DOHH2 (cell line): ENCODE data around the gene EEF1E1.

ENCODE experiments used
- H3F3A ChIP-seq: fragments of 200-600 bp; sonication (generic), shearing (Covaris generic); 2 replicates; pipeline ENCODE4 v1.6.0; 2016; ENCODE audit warnings: antibody characterized with exemption, mild to moderate bottlenecking; ENCODE audit not compliant: control insufficient read depth, insufficient read depth
- H3K27ac ChIP-seq: fragments of 200-600 bp; sonication (generic); 2 replicates; pipeline ENCODE4 v1.5.1; 2014; ENCODE audit warnings: low read depth, mild to moderate bottlenecking, low read length, moderate library complexity
- H3K27me3 ChIP-seq: fragments of 200-600 bp; sonication (generic); 2 replicates; pipeline ENCODE4 v1.6.1; 2014; ENCODE audit warnings: mild to moderate bottlenecking, low read length, mixed read lengths; ENCODE audit not compliant: control insufficient read depth
- H3K36me3 ChIP-seq: fragments of 200-600 bp; sonication (generic); 2 replicates; pipeline ENCODE4 v1.6.1; 2014; ENCODE audit warnings: mild to moderate bottlenecking, low read length, moderate library complexity, mixed read lengths; ENCODE audit not compliant: control insufficient read depth
- H3K4me1 ChIP-seq: fragments of 200-600 bp; sonication (generic); 2 replicates; pipeline ENCODE4 v1.6.1; 2014; ENCODE audit warnings: mild to moderate bottlenecking, low read length, mixed read lengths; ENCODE audit not compliant: control insufficient read depth
- H3K4me2 ChIP-seq: fragments of 200-600 bp; sonication (generic); 2 replicates; pipeline ENCODE4 v1.6.0; 2014; ENCODE audit warnings: mild to moderate bottlenecking, low read length, moderate library complexity
- H3K4me3 ChIP-seq: fragments of 200-600 bp; sonication (generic); 2 replicates; pipeline ENCODE4 v1.5.1; 2014; ENCODE audit warnings: mild to moderate bottlenecking, low read length, mixed read lengths
- H3K79me2 ChIP-seq: fragments of 200-600 bp; sonication (generic); 2 replicates; pipeline ENCODE4 v1.6.1; 2014; ENCODE audit warnings: mild to moderate bottlenecking, low read length, mixed read lengths; ENCODE audit not compliant: control insufficient read depth
- H3K9me2 ChIP-seq: fragments of 200-600 bp; sonication (generic); replicated peaks from 2 replicates; pipeline ENCODE4 v1.6.1; 2014; ENCODE audit warnings: mild to moderate bottlenecking, low read length, mixed read lengths; ENCODE audit not compliant: control insufficient read depth
- H3K9me3 ChIP-seq: fragments of 200-600 bp; sonication (generic); 2 replicates; pipeline ENCODE4 v1.6.1; 2014; ENCODE audit warnings: antibody characterized with exemption, low read length, mixed read lengths; ENCODE audit not compliant: control insufficient read depth, insufficient read depth
- H4K20me1 ChIP-seq: fragments of 200-600 bp; sonication (generic); 2 replicates; pipeline ENCODE4 v1.6.0; 2014; ENCODE audit warnings: low read depth, mild to moderate bottlenecking, antibody characterized with exemption, low read length, moderate library complexity; ENCODE audit not compliant: control insufficient read depth, insufficient read depth
- CTCF ChIP-seq: fragments of 200-600 bp; sonication (generic); IDR thresholded peaks from one replicate; pipeline ENCODE4 v1.5.1; 2014; ENCODE audit warnings: antibody characterized with exemption, mild to moderate bottlenecking, low read depth, low read length; ENCODE audit not compliant: poor library complexity, severe bottlenecking
- EZH2phosphoT487 ChIP-seq: fragments of 200-600 bp; sonication (generic); IDR thresholded peaks from 2 replicates; pipeline ENCODE4 v1.6.1; 2017; ENCODE audit warnings: borderline replicate concordance, mild to moderate bottlenecking, antibody characterized with exemption, low read length, moderate library complexity, mixed read lengths

The EEF1E1 gene

GRCh38 chr6:8082572-8082953 is 19.8 kb downstream of the EEF1E1 start:
- H4K20me1 ChIP-seq: peaks cover 7% of the 10 kb centered on the region; the same call in 1 of the 2 replicates
- peaks cover 36% of the 10 kb centered on the region for H3K79me2 ChIP-seq
- no peaks in the 10 kb centered on the region for H3K27me3 ChIP-seq
- peaks cover 9% of the 10 kb centered on the region; the same call in 1 of the 2 replicates for H3F3A ChIP-seq
- no peak overlapping the region for H3K4me3 ChIP-seq
- H3K4me2 ChIP-seq: no peak overlapping the region
- peaks cover 76% of the 10 kb centered on the region for H3K36me3 ChIP-seq
- no peaks in the 10 kb centered on the region for H3K9me2 ChIP-seq
- H3K27ac ChIP-seq: no peak overlapping the region
- no peaks in the 10 kb centered on the region for H3K4me1 ChIP-seq
- no peak for TF ChIP-seq CTCF
- TF ChIP-seq EZH2phosphoT487: no peak
- no peaks in the 10 kb centered on the region for H3K9me3 ChIP-seq

GRCh38 chr6:8080362-8081151 is 21.8 kb downstream of the EEF1E1 start:
- Histone ChIP-seq H3F3A (peaks cover 9% of the 10 kb centered on the region; the same call in 1 of the 2 replicates), H3K4me3 (no peak overlapping the region), H3K4me2 (no peak overlapping the region), H3K27me3 (no peaks in the 10 kb centered on the region), H4K20me1 (peaks cover 7% of the 10 kb centered on the region; the same call in 1 of the 2 replicates), H3K9me3 (no peaks in the 10 kb centered on the region), H3K79me2 (peaks cover 26% of the 10 kb centered on the region), H3K27ac (no peak overlapping the region), H3K36me3 (peaks cover 59% of the 10 kb centered on the region), H3K4me1 (no peaks in the 10 kb centered on the region), H3K9me2 (no peaks in the 10 kb centered on the region)
- TF ChIP-seq CTCF (no peak), EZH2phosphoT487 (no peak)

GRCh38 chr6:8079126-8079525 is 23.2 kb downstream of the EEF1E1 start:
- Histone ChIP-seq H3K4me3 (no peak overlapping the region), H3K27ac (no peak overlapping the region), H3K4me2 (no peak overlapping the region), H3K4me1 (no peaks in the 10 kb centered on the region), H3K27me3 (no peaks in the 10 kb centered on the region), H3K9me2 (no peaks in the 10 kb centered on the region), H4K20me1 (peaks cover 7% of the 10 kb centered on the region; the same call in 1 of the 2 replicates), H3K36me3 (peaks cover 44% of the 10 kb centered on the region), H3K79me2 (peaks cover 19% of the 10 kb centered on the region), H3K9me3 (no peaks in the 10 kb centered on the region), H3F3A (peaks cover 9% of the 10 kb centered on the region; the same call in 1 of the 2 replicates)
- TF ChIP-seq EZH2phosphoT487 (no peak), CTCF (no peak)
